K562 (cell line): ENCODE results near the gene ELF2. TPM values are rescaled to one million over a fixed set of nuclear protein-coding genes. Genes with fewer than 3 reads are reported as not detected.

Experiments used
- ATAC-seq: fragments of 200-7000 bp; cut with Tn5 transposase; 3 replicates; pipeline ENCODE4 v1.9.1; 2020; ENCODE audit warnings: moderate library complexity
- BruUV-seq: library from RNA; stranded (reverse); fragments of 400-500 nt; replicated peaks from 2 replicates; lab custom pipeline; 2021; lab: Mats Ljungman, UMichigan
- CTCF ChIA-PET: fragments of 300-600 bp; formaldehyde crosslinking; extraction: SDS; loops from one replicate; lab custom pipeline; 2021; ENCODE audit warnings: low intra/inter-chr PET ratio; lab: Yijun Ruan, JAX
- POLR2A ChIA-PET: fragments of 300-600, 350-650 bp; sonication (Branson Sonifier 250); formaldehyde crosslinking; extraction: SDS; loops from one replicate; lab custom pipeline; 2021; ENCODE audit warnings: antibody characterized with exemption, inconsistent platforms; lab: Yijun Ruan, JAX
- DNase-seq, 4 experiments: peaks; one replicate each; pipeline versions ENCODE4 v3.0.0 to v3.0.0-alpha.2; 2011 to 2018; ENCODE audit warnings: low spot score in 3 of 4, mixed read lengths in 3 of 4; ENCODE audit errors: extremely low read depth in 1 of 4
- FAIRE-seq: peaks from 2 replicates; lab custom pipeline; 2011; peaks lifted over from hg19 to GRCh38; lab: Jason Lieb, UNC
- H2AFZ ChIP-seq: 2 replicates; pipeline ENCODE4 v1.6.0; 2011; ENCODE audit warnings: low read depth, low read length, control low read depth, inconsistent platforms
- H3K27ac ChIP-seq: fragments of 200-600 bp; 3 replicates; pipeline ENCODE4 v1.8.0; 2011; ENCODE audit warnings: low read depth, mild to moderate bottlenecking, control low read depth, inconsistent platforms, low read length, moderate library complexity, mixed read lengths; ENCODE audit errors: extremely low read depth
- H3K27me3 ChIP-seq, 2 experiments: fragments of 300-600 bp in 1 of 2; 2 replicates in 1 of 2; 3 replicates in 1 of 2; pipeline versions ENCODE4 v1.6.0 to v1.8.0; 2011; ENCODE audit warnings: inconsistent platforms in 2 of 2, low read length in 2 of 2, mild to moderate bottlenecking in 1 of 2, mixed read lengths in 1 of 2, moderate library complexity in 1 of 2; ENCODE audit not compliant: control insufficient read depth in 2 of 2, insufficient read depth in 2 of 2
- H3K36me3 ChIP-seq: fragments of 300-600 bp; 3 replicates; pipeline ENCODE4 v1.8.0; 2011; ENCODE audit warnings: mild to moderate bottlenecking, low read length, inconsistent platforms; ENCODE audit not compliant: control insufficient read depth, insufficient read depth
- H3K4me1 ChIP-seq, 2 experiments: fragments of 200-600 bp in 1 of 2; replicated peaks in 1 of 2; 2 replicates in 1 of 2; 3 replicates in 1 of 2; pipeline versions ENCODE4 v1.5.1 to v1.8.0; 2011; ENCODE audit warnings: inconsistent platforms in 2 of 2, low read length in 2 of 2, mild to moderate bottlenecking in 1 of 2, mixed read lengths in 1 of 2, moderate library complexity in 1 of 2; ENCODE audit not compliant: control insufficient read depth in 2 of 2, insufficient read depth in 2 of 2
- H3K4me2 ChIP-seq: 2 replicates; pipeline ENCODE4 v1.6.1; 2011; ENCODE audit warnings: low read length, control low read depth, inconsistent platforms, mixed read lengths; ENCODE audit not compliant: insufficient read depth
- H3K4me3 ChIP-seq: fragments of 200-600 bp; sonication (generic), shearing (Covaris generic); 2 replicates; pipeline ENCODE4 v1.5.1; 2016; ENCODE audit warnings: control low read depth, inconsistent platforms
- H3K79me2 ChIP-seq: fragments of 200-600 bp; 3 replicates; pipeline ENCODE4 v1.8.0; 2011; ENCODE audit warnings: low read length, inconsistent platforms; ENCODE audit not compliant: control insufficient read depth, insufficient read depth
- H3K9ac ChIP-seq, 2 experiments: 2 replicates each; pipeline versions ENCODE4 v1.6.0 to v1.6.1; 2011; ENCODE audit warnings: low read depth in 2 of 2, low read length in 2 of 2, control low read depth in 1 of 2, inconsistent platforms in 1 of 2, mild to moderate bottlenecking in 1 of 2, mixed read lengths in 1 of 2; ENCODE audit not compliant: insufficient read depth in 1 of 2
- H3K9me1 ChIP-seq: one replicate; pipeline ENCODE4 v1.6.0; 2011; ENCODE audit warnings: inconsistent platforms, mild to moderate bottlenecking, low read length, moderate library complexity; ENCODE audit not compliant: control insufficient read depth, insufficient read depth
- H3K9me3 ChIP-seq: replicated peaks from 2 replicates; pipeline ENCODE4 v1.5.1; 2011; ENCODE audit warnings: low read depth, low read length, inconsistent platforms; ENCODE audit not compliant: control insufficient read depth, insufficient read depth
- H4K20me1 ChIP-seq: replicated peaks from 2 replicates; pipeline ENCODE4 v1.6.1; 2011; ENCODE audit warnings: low read length, inconsistent platforms, mixed read lengths; ENCODE audit not compliant: control insufficient read depth, insufficient read depth
- E2F5 ChIP-seq: sonication (generic); formaldehyde crosslinking; IDR thresholded peaks from 2 replicates; pipeline ENCODE4 v1.8.0; 2022; ENCODE audit warnings: mild to moderate bottlenecking, missing genetic modification reagents
- FOXP4 ChIP-seq: sonication (generic); formaldehyde crosslinking; IDR thresholded peaks from 2 replicates; pipeline ENCODE4 v1.8.0; 2022; ENCODE audit warnings: mild to moderate bottlenecking, missing genetic modification reagents, borderline replicate concordance
- GTF2B ChIP-seq: IDR thresholded peaks from 2 replicates; pipeline ENCODE4 v1.6.1; 2011; ENCODE audit not compliant: insufficient read length; ENCODE audit errors: extremely low read depth
- KAT8 ChIP-seq: fragments of 450-650 bp; IDR thresholded peaks from 2 replicates; pipeline ENCODE4 v1.6.1; 2016; ENCODE audit warnings: low read depth, mild to moderate bottlenecking
- PBX2 ChIP-seq, 2 experiments: IDR thresholded peaks in 1 of 2; conservative IDR thresholded peaks in 1 of 2; 2 replicates each; pipeline ENCODE4 v1.6.1; 2016; ENCODE audit warnings: low read depth in 2 of 2, mild to moderate bottlenecking in 1 of 2, missing compliant biosample characterization in 1 of 2, missing genetic modification characterization in 1 of 2, moderate library complexity in 1 of 2
- PCBP2 ChIP-seq: fragments of 200-400 bp; formaldehyde crosslinking; IDR thresholded peaks from 2 replicates; pipeline ENCODE4 v1.6.1; 2018; ENCODE audit warnings: low read length, low read depth, mild to moderate bottlenecking, moderate library complexity; ENCODE audit not compliant: poor library complexity, severe bottlenecking
- TEAD1 ChIP-seq, 2 experiments: fragments of 450-650 bp in 1 of 2; sonication (generic) in 1 of 2; formaldehyde crosslinking; IDR thresholded peaks; 2 replicates each; pipeline versions ENCODE4 v1.4.0 to v1.8.0; 2020 to 2022; ENCODE audit warnings: mild to moderate bottlenecking in 2 of 2, missing genetic modification reagents in 1 of 2
- ZBED1 ChIP-seq: IDR thresholded peaks from 2 replicates; pipeline ENCODE4 v1.6.1; 2014
- WGBS: fragments of 100-300 bp; shearing (Covaris generic); methylation state at CpG from one replicate; pipeline ENCODE4 v1.1.6; 2016; ENCODE audit warnings: low coverage, mixed read lengths; ENCODE audit not compliant: insufficient coverage; ENCODE audit errors: missing lambda C conversion rate; 5-methylcytosine and 5-hydroxymethylcytosine counted together
- in situ Hi-C: fragments of 300-500 bp; cut with MboI; formaldehyde crosslinking; loops from 4 replicates; pipeline ENCODE4 v1.15.0; 2018; ENCODE audit warnings: inconsistent platforms, mixed read lengths
- intact Hi-C: fragments of 100-400 bp; cut with micrococcal nuclease; formaldehyde crosslinking; loops from 2 replicates; pipeline ENCODE4 v1.14.2; 2022
- polyA plus RNA-seq, 8 experiments: library from polyadenylated mRNA; depleted of rRNA in 4 of 8; stranded (reverse) in 5 of 8; unstranded in 3 of 8; fragments of >200 nt; fragmentation: Nextera tagmentation in 2 of 8; fragmentation: Illumina TruSeq in 1 of 8; extraction: Ambion mirVana in 2 of 8; extraction: Trizol in 1 of 8; gene quantifications; 2 replicates each; pipeline versions ENCODE4 v1.2.1 to v1.2.3, GENCODE V29; 2011 to 2014; ENCODE audit warnings: inconsistent platforms in 1 of 8, missing spikeins in 1 of 8
- total RNA-seq, 7 experiments: library from RNA; depleted of rRNA in 6 of 7; stranded (reverse); fragments of >200 nt in 6 of 7; fragmentation: Illumina TruSeq in 2 of 7; extraction: Trizol in 2 of 7; gene quantifications; 2 replicates each; pipeline versions ENCODE4 v1.2.1 to v1.2.3, GENCODE V29; 2011 to 2021; ENCODE audit warnings: low replicate concordance in 1 of 7

ELF2 gene
- total and polyA plus RNA-seq, 9 of the 15 experiments (the other 6 are each of a cell fraction or from before 2014, with no cell fraction given) = 9.4 to 58.7 (median 41.6) TPM

GRCh38 chr4:139015948-139016471 lies 161.0 kb downstream of the ELF2 start (continued):
- TF ChIP-seq PBX2 (CRISPR knock-in tag; IDR thresholded peaks at IDR 0.05; ENCODE audit: low read depth) = no peak
- TF ChIP-seq PBX2 (tag; conservative IDR thresholded peaks at IDR 0.05; ENCODE audit: low read depth) = no peak
- no peak for TF ChIP-seq KAT8
- TF ChIP-seq PCBP2 = no peak
- no peak for TF ChIP-seq GTF2B

- Histone ChIP-seq H3K9ac (peak within 1 kb of the TSS; percentile 83 to 98), H3K79me2 (peaks cover 48% of the 10 kb centered on the region), H4K20me1 (peaks cover 3% of the 10 kb centered on the region), H3K4me3 (peak within 1 kb of the TSS; percentile 92), H3K27me3 (no peaks in the 10 kb centered on the region), H3K9me3 (no peaks in the 10 kb centered on the region), H3K4me2 (peak within 1 kb of the TSS; percentile 75), H3K27ac (peak within 1 kb of the TSS; percentile 92), H3K9me1 (no peaks in the 10 kb centered on the region), H3K4me1 (peaks cover 24 to 32% of the 10 kb centered on the region in 2 experiments; a peak in 4 of 5 replicates), H3K36me3 (peaks cover 25% of the 10 kb centered on the region), H2AFZ (peak within 1 kb of the TSS; percentile 95)
- no TSS peak for BruUV-seq
- intact Hi-C loops (loop anchor here (5.0 to 10.0 kb wide), 4 partner anchors 67 to 771 kb away; partner anchors contain the start of genes ELF2 and SLC7A11), in situ Hi-C loops (no loop called here)
- peak; percentile 94 for ATAC-seq
- DNase-seq = peak; percentile 86 to 92 (median 88)
- under 1% methylated on average over 58 of the region's 62 CpGs for WGBS
- peak; percentile 78 for FAIRE-seq
- ChIA-PET CTCF (no interaction called here), POLR2A (interaction anchor here (0.7 to 2.1 kb wide), 10 partner anchors 10 to 614 kb away, joined by 3 to 7 read pairs (median 4); no protein-coding TSS in a partner anchor)
- TF ChIP-seq ZBED1 (0 out of 2 replicates have a peak, but pooled peaks have one; percentile 61), FOXP4 (CRISPR knock-in tag) (0 out of 2 replicates have a peak, but pooled peaks have one; percentile 76), TEAD1 (CRISPR knock-in tag; IDR thresholded peaks at IDR 0.05) (peak in 1 of 2 experiments; percentile 50; a peak in 2 of 4 replicates), E2F5 (CRISPR knock-in tag) (0 out of 2 replicates have a peak, but pooled peaks have one; percentile 15)
These were observed 161.6 kb downstream of the ELF2 start, which contains the start of gene NOCT for GRCh38 chr4:139015269-139015947. TSS of gene NOCT (plus strand) at chr4:139015781. CDS start at chr4:139015982, 201 bp downstream.
